NCI-H526 (cell line): ENCODE data around the gene IGFL2.
"Not testable (repeated sequence)": the region's sequence is repeated elsewhere in the genome, so short reads cannot be mapped to it uniquely, and the experiment has no call there.

Experiments used
- DNase-seq, 2 experiments: peaks; one replicate each; lab custom pipeline; 2025; lab: John Stamatoyannopoulos, UW

IGFL2 gene

DNA sequence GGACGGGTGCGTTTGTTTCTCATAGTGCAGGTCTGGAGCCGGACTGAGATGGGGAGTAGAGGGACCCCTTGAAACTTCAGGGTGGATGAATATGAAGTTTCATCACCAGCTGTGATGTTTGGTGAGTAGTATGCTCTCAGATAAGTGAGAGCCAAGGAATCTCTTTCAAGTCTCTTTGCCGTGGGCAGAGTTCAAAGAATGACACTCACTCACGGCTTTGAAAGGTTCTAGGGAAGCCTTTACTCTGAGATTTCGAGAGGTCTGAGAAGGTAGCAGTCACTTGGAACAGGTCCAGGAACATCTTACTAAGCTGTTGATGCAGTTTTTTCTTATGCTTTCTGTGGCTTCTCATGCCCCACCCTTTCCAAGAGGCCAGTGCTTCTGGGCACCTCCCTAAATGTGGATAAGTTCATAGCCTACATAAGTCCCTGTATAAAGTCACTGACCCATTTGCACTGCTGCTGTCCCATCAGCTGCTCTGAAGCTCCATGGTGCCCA lies at the start of gene IGFL2:
Gene IGFL2 (plus strand): TSS at position 448 of the 498 bp plus-strand sequence. CDS start 41 bp downstream, at position 489.
- no peak for DNase-seq

DNA sequence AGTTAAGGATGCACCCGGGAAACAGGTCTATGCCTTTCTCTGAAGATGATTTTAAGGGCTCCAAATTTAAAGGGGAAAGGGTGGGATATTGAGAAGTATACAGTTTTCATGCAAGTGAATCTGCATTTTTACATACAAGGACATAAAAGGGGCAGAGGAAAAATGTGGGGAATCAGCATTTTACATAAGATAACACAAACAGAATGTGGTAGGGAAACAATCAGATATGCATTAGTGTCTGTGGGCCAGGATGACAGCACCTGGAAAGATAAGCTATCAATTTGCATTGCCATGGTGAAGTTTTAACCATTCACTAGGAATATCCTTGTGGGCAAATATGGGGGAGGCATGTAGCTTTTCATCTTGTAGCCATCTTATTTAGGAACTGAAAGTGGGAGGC lies 47.7 kb upstream of the IGFL2 start:
- DNase-seq = no peak

DNA sequence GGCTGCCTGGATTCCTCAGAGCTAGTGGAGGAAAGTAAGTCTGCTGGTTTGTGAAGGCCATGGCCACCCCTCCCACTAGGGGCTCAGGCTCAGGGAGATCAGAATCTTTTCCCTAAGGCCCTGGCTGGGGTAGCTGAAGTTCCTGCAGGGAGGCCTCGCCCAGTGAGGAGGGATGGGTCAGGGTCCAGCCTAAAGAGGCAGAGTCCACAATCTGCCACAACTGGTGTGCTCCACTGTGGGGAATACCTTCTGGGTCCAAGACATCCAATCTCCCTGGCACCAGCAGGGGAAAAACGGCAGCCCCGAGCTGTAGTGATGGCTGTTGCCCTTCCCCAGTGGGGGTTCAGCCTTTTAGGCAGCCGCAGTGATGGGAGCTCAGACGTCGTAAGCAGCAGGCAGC lies 46.7 kb upstream of the IGFL2 start:
- DNase-seq = no peak

DNA sequence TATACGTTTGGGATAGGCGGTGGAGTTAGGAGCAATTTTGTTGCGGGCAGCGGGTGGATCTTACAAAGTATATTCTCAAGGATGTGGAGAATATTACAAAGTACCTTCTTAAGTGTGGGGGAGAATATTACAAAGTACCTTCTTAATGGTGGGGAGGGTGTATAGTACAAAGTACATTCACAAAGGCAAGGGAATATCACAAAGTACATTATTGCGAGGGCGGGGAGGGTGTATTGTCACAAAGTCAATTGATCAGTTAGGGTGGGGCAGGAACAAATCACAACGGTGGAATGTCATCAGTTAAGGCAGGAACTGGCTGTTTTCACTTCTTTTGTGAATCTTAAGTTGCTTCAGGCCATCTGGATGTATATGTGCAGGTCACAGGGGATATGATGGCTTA lies 45.7 kb upstream of the IGFL2 start:
- not testable (repeated sequence) for DNase-seq

DNA sequence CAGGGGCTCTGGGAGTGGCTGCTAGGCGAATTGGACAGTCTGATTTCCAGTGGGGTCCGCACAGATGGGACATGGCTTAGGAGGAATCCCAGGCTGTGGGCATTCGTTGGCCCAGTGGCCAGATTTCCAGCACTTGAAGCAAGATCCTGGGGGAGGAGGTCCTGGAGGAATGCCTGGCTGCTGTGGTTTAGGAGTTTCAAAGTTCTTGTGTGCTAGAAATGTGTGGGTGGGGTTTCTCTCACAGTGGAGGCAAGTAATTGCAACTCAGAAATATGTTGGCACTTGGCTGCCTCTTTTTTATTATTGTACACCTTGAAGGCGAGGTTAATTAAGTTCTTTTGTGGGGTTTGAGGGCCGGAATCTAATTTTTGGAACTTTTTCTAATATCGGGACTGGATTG lies 40.7 kb upstream of the IGFL2 start:
- DNase-seq = no peak

DNA sequence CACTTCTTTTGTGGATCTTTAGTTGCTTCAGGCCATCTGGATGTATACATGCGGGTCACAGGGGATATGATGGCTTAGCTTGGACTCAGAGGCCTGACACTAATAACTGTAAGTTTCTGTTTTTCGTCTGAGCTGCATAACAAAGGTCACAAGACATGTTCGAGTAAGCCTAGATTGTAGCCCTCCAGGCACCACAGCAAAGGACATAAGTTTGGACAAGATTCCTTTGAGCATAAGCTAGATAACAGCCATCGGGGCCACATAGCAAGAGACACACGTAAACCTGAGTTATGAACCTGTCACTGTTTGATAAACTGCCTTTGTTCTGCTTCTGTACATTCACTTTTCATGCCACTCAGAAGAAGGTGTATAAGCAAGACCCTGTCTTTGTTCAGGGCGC lies 38.2 kb upstream of the IGFL2 start:
- DNase-seq = no peak

DNA sequence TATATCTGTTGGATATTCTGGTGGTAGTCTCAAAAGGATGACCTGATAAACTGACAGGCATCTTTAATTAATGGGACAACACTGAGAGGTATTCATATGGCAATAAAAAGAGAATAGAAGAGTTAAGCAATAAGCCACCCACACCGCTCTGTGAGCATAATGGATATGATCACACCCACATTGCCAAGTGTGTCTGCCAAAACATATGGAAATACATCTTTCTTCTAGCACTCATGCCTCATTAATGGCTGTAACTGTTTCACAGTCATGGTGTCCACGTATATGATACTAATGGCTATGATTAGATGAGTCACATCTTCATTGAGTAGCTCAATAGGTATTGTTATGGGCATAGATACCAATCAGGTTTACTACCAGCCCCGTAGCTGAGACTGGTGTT lies 36.7 kb upstream of the IGFL2 start:
- DNase-seq = no peak

DNA sequence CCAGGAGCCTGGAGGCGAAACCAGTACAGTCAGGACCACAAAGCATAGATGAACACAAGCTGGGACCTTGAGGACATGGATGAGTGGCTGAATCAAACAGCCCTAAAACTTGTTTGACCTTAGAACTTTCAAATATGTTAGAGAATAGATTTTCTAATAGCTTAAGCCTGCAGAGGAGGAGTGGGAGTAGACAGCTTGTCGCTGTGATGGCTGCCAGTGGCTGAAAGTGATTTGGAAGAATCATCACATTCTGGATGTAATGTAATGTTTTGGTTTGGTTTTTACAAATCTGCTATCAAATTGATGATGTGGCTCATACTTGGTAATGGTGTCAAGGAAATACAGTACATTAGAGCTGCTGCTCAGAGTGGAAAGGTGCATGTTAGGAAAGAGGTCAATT lies 35.5 kb upstream of the IGFL2 start:
- DNase-seq = no peak

DNA sequence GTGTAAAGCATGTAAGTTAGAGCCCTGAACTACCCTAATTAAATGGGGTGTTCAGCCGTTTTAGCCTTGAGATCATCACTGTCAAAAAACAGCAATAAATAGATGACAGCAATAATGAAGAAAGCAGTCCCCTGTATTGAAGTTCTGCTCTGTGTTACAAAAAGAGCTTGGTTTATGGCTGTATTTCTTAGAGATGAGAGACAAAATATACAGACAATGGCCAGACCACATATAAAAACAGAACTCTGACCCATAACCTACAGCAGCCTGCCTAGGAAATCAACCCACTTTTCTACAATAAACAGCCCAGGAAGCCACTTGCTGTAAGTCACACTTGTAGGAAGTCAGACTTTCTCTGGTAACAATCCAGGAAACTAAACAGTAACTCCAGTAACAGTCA lies 34.3 kb upstream of the IGFL2 start:
- DNase-seq = no peak

DNA sequence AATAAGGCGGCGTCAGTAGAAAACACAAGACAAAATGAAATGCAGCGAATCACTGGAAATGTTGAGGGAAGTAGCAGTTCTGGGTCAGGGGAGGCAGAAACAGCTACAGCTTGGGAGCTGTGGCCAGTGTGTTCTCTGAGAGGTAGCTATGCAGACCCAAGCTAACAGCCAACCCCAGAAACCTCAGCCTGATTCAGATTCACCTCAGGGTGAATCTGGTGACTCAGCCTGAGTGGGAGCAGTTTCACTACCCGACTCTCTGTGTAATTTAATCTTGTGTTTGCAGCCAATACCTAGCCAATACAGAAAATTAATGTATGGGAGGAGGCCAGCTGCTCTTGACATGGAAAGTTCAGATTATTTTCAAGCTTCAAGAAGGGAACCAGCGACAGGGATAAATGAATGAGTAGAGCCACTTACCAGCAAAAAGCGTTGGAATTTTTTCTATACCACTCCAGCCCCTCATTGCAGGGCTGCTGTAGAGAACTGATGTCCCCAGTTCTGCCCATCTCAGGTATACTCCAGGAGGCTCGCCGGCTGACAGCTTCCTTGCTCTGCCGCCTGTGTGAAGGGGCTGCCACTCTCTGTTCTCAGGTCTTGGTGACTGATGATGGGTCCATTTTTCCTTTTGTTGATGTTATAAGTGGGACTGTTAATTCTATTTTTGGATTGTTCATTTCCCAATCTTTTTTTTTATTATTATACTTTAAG lies 32.5 kb upstream of the IGFL2 start:
- no peak for DNase-seq

DNA sequence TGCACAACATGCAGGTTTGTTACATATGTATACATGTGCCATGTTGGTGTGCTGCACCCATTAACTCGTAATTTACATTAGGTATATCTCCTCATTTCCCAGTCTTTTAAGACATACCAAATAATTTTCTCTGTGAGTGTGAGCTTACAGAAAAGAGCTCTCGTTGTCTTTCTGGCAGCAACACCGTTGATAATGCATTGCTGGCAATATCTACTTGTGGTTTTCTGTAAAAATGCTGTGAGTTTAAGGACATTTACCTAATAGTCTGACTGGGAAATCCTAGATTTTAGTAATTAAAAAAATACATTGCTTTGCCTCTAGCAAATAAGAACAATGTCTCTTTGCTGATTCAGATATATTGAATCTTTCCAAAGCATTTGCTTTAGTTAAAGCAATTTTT lies 31.9 kb upstream of the IGFL2 start:
- DNase-seq = no peak

DNA sequence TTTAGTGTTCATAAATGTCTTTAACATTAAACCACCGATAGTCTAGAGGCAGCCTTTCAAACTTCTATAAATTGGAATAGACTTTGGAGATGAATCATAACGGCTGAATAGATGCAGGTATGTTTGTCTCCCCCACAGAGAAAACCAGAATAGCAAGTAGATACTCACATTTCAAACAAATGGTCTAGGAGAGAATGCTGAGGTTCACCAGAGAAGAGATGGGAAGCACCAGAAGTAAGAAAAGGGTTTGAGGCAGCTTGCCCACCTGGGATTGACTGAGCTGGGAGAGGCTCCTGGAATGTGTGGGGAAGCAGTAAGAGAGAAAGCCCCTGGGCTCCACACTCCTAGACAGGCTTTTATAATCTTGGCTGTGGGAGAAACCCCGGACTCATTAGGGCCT lies 29.9 kb upstream of the IGFL2 start:
- DNase-seq = no peak

DNA sequence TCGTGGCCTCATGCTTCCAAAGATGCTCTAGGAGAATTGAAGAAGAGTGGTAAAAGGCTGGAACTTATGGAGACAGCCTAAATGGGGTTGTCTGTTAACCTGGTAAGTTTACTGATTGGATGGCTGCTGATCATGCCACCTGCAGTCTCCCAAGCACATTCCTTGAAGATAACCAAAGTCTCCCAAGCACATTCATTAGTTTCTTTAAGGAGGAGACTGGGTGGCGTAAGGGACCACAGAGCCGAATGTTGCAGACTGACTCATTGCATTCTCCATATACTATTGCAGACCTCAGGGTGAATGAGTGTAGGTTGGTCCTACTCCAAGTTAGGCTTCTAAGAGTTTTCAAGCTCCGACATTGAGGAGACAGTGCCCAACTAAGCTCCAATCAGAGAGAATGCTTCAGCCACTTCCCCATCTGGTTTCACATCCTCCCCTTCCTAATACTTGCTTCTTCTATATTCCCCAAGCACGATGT lies 23.4 kb upstream of the IGFL2 start, which contains the start of gene IGFL3:
Gene IGFL3 (minus strand): TSS at position 51 of the 478 bp plus-strand sequence. CDS start 39 bp downstream, at position 12.
- DNase-seq = no peak

DNA sequence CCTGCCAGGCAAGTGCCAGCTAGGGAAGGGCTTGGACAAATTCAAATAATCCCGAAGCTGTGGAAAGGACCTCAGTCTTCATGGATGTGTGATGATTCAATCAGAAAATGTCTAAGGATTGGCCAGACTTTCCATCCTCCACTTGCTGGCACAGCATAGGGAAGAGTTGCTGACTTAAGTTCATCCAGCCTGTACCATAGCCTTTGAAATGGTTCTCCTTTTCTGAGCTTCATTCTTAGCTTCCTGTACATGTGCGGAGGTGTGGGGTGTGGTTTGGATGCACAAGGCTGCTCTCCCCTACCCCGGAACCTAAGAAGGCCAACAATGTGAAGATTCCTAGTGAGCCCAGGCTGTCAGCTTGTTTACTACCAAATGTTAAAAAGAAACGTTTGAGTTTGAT lies 22.6 kb upstream of the IGFL2 start:
- no peak for DNase-seq

DNA sequence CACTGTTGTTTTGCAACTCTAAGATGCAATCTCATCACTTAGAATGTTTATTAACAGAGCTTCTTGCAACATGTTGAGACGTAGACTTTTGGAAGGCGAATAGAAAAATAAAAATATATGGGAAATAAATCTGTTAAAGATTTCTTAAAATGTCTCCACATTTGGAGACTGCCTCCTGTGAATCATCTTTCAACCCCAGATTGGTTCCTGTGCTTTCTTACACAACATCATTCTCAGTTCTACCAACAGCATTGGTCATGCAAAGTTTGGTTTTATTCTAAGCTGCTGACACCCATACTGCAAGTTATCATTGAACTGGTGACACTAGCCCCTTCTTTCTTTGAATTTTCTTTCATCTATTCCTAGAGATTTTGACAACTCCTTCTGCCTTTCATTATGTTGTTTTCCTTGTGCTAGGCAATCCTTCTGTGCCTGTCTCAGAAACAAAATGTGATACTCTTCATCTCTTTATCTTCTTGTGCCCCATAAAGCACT lies 21.9 kb upstream of the IGFL2 start:
- DNase-seq = no peak

DNA sequence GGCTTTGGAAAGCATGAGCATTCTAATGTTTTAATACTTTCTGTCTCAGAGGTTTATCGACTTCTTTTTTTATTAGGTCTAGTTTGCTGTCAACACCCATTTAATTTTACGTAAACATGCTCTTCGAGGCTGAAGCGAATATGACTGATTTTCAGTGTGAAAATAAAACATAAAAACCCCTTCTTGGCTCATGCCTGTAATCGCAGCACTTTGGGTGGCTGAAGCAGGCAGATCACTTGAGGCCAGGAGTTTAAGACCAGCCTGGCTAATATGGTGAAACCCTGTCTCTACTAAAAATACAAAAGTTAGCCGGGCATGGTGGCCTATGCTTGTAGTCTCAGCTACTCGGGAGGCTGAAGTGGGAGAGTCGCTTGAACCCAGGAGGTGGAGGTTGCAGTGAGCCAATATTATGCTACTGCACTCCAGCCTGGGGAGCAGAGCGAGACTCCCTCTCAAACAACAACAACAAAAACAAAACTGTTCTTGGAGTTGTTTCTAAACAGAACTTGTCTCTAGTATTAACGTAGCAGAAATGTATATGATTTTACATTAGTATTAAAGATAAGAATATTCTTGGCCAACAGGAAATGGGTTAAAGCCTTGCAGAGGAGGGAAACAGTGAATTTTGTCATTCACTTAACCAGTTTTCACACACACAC lies 16.4 kb upstream of the IGFL2 start:
- DNase-seq = no peak

DNA sequence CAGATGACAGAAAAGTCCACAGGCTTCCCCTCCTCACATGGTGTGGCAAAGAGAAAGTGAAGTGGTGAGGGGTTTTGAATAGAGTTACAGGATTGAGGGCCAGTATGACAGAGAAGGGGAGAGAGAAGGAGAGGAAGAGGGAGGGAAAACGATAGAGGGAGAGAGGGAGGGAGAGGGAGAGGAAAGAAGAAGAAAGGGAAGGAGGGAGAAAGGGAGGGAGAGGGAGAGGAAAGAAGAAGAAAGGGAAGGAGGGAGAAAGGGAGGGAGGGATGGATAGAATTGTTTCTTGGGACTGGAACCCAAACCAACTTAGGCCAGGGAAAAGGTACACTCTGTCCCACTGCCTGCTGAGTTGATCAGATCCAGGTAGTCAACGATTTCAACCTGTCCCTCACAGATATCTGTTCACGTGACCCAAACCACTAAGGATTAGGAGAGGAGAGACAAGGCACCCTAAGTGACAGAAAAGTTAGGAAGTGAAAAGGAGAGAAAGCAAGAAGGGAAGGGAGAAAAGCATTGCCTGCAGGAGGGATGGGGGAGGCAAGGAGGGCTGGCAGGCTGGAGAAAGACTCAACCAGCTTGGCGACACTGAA lies 15.4 kb upstream of the IGFL2 start:
- no peak for DNase-seq

DNA sequence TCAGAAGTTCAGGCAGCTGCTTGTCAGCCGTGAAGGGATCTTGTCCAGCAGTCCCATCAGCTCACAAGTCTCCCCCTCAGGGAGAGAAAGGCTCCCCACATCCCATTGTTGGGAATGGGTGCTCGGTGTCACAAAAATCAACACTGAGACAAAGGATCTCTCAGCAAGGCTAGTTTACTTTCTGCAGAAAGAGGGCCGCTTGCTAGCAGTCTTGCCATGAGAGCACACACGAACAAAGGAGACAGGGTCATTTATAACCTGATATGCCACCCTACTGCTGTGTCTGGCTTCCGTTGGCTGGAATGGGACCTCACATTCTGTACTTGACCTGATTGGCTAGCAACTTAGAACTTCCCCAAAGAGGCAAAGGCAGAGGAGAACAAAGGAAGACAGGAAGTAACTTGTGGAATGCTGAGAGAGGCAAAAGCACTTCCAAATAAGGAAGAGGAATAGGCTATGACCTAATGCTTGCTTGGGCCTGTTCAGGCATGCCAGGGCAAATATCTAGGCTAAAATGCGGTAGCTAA lies 14.9 kb upstream of the IGFL2 start:
- peak; percentile 50 to 59 for DNase-seq

DNA sequence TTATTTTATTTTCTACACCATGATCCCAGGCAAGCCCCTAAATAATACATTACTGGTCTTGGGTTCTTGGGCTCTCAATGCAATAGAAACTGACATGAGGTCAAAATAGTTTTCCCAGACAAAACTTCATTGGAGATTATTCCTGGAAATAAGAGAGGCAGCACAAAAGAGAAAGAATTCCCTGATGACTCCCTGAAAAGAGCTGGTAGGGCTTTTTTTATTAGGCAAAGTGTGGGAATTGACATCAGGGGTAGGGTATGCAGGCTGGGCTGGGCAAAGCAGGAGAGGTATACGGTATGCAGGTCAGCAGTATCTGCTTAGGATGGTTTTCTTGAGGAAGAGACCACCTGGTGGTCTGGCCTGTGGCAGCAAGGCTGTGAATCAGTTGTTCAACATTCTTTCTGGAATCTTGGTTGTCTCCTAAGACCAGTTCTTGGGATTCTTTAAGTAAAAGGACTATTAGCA lies 14.2 kb upstream of the IGFL2 start:
- DNase-seq = no peak

DNA sequence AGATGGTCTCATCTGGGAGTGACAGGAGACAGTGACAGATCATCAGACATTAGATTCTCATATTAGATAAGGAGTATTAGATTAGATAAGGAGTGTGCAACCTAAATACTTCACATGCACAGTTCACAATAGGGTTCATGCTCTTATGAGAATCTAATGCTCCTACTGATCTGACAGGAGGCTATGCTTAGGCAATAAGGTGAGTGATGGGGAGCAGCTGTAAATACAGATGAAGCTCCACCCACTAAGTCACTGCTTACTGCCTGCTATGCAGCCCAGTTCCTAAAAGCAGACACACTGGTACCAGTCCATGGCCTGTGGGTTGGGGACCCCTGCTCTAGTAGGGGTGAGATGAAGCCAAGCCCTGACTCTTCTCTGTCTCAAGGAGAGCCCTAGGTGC lies 13.5 kb upstream of the IGFL2 start:
- DNase-seq = no peak

DNA sequence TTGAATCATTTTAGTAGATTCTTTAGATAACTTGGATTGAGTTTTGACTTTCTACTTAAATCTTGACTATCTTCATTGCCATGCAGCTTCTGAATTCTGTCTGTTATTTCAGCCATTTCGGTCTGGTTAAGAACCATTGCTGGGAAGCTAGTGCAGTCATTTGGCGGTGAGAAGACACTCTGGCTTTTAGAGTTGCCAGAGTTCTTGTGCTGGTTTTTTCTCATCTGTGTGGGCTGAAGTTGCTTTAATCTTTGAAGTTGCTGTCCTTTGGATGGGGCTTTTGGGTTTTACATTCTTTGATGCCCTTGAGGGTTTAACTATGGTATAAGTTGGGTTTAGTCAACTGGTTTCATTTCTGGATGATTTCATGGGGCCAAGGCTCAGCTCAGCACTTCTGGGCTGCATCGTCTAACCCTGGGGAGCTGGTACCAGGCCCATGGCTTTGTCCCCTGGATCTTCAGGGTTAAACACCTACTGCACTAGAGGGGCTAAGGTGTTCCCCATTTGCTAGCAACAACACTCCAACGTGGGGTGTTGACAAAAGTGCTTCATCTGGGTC lies 10.0 kb upstream of the IGFL2 start:
- DNase-seq = no peak

DNA sequence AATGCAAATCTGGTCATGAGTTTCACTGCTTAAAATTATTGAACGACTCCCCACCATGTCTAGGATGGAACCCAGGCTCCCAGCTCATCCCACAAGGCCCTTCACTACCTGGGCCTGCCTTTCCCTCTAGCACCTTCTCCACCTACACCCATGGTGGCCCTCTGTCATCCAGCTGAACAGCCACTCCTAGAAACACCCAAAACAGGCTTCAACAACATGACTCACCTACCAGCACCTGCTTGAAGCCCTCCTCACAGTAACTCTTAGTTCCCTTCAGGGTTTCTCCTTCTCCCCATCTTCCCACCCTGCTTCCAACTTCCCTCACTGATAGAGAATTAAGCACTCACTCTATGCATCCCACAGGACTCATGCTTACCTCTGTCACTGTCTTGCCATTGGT lies 6.6 kb upstream of the IGFL2 start:
- DNase-seq = no peak
